Right hindlimb (tissue), 1 donor: ENCODE results near the gene ADRA2C.

Experiments
- DNase-seq: peaks from one replicate; pipeline ENCODE4 v3.0.0-alpha.2; 2018

Gene ADRA2C

GRCh38 chr4:3735196-3735595 is 31.0 kb upstream of the ADRA2C start:
- no peak for DNase-seq

- DNase-seq = no peak
These were observed 29.9 kb upstream of the ADRA2C start for GRCh38 chr4:3736290-3736689.

- no peak for DNase-seq
These were observed 29.4 kb upstream of the ADRA2C start for GRCh38 chr4:3736806-3737205.

GRCh38 chr4:3739577-3739976 is 26.6 kb upstream of the ADRA2C start:
- DNase-seq = no peak

GRCh38 chr4:3740256-3740655 is 25.9 kb upstream of the ADRA2C start:
- no peak for DNase-seq

GRCh38 chr4:3741217-3742011 is 24.8 kb upstream of the ADRA2C start:
- DNase-seq = no peak

- no peak for DNase-seq
These were observed 23.6 kb upstream of the ADRA2C start for GRCh38 chr4:3742610-3743009.

- no peak for DNase-seq
These were observed 22.0 kb upstream of the ADRA2C start for GRCh38 chr4:3744232-3744631.

- DNase-seq = no peak
These were observed 21.3 kb upstream of the ADRA2C start for GRCh38 chr4:3744901-3745300.

GRCh38 chr4:3745886-3746656 is 20.1 kb upstream of the ADRA2C start:
- DNase-seq = no peak

GRCh38 chr4:3746701-3747580 is 19.2 kb upstream of the ADRA2C start:
- DNase-seq = no peak

GRCh38 chr4:3747581-3747904 is 18.6 kb upstream of the ADRA2C start:
- DNase-seq = no peak

GRCh38 chr4:3748136-3748898 is 17.9 kb upstream of the ADRA2C start:
- no peak for DNase-seq

- no peak for DNase-seq
These were observed 17.1 kb upstream of the ADRA2C start for GRCh38 chr4:3749081-3749480.

GRCh38 chr4:3750334-3750733 is 15.9 kb upstream of the ADRA2C start:
- no peak for DNase-seq

GRCh38 chr4:3752022-3752421 is 14.2 kb upstream of the ADRA2C start:
- DNase-seq = no peak

- DNase-seq = no peak
These were observed 12.3 kb upstream of the ADRA2C start for GRCh38 chr4:3753726-3754412.

- DNase-seq = no peak
These were observed 9.7 kb upstream of the ADRA2C start for GRCh38 chr4:3756343-3757059.

- no peak for DNase-seq
These were observed 6.9 kb upstream of the ADRA2C start for GRCh38 chr4:3759236-3759635.

- no peak for DNase-seq
These were observed 5.8 kb upstream of the ADRA2C start for GRCh38 chr4:3760346-3760745.

- no peak for DNase-seq
These were observed 5.3 kb upstream of the ADRA2C start for GRCh38 chr4:3760841-3761240.
